Activated CD4-positive, CD25-positive, alpha-beta regulatory T cell treated with anti-CD3 and anti-CD28 coated beads, Interleukin-2, amount 50 U/mL, for 16 hours (primary cell): ENCODE results near the gene METTL23.
"Not testable (repeated sequence)": the region's sequence is repeated elsewhere in the genome, so short reads cannot be mapped to it uniquely, and the experiment has no call there.

Source experiments
- DNase-seq: peaks from one replicate; pipeline ENCODE4 v3.0.0-alpha.2; 2020; ENCODE audit warnings: low read depth, low spot score

The METTL23 gene

GRCh38 chr17:76734080-76734840 lies 7.6 kb downstream of the METTL23 start:
- DNase-seq = no peak

GRCh38 chr17:76735006-76735405 lies 8.4 kb downstream of the METTL23 start:
- DNase-seq = no peak

GRCh38 chr17:76735586-76736348 lies 9.1 kb downstream of the METTL23 start:
- no peak for DNase-seq

GRCh38 chr17:76736349-76737081 lies 9.9 kb downstream of the METTL23 start:
- DNase-seq = no peak

GRCh38 chr17:76737082-76737675 lies 10.5 kb downstream of the METTL23 start, which contains the start of gene SRSF2:
Gene SRSF2 (minus strand): TSS chr17:76737331. CDS start chr17:76737160, 171 bp downstream.
- peak; percentile 98 for DNase-seq

- DNase-seq = peak; percentile 81
Observed at GRCh38 chr17:76737676-76738467, 11.2 kb downstream of the METTL23 start, which contains the start of gene MFSD11. Gene MFSD11 (plus strand): TSS chr17:76738119. CDS start chr17:76738353, 234 bp downstream.

- DNase-seq = no peak
Observed at GRCh38 chr17:76738468-76738850, 11.8 kb downstream of the METTL23 start.

- DNase-seq = not testable (repeated sequence)
Observed at GRCh38 chr17:76739568-76740115, 13.0 kb downstream of the METTL23 start.

- no peak for DNase-seq
Observed at GRCh38 chr17:76740329-76741118, 13.9 kb downstream of the METTL23 start.

- DNase-seq = no peak
Observed at GRCh38 chr17:76742958-76743357, 16.3 kb downstream of the METTL23 start.

GRCh38 chr17:76744747-76745146 lies 18.1 kb downstream of the METTL23 start:
- DNase-seq = no peak

GRCh38 chr17:76745785-76746184 lies 19.1 kb downstream of the METTL23 start:
- DNase-seq = not testable (repeated sequence)

GRCh38 chr17:76747716-76748363 lies 21.2 kb downstream of the METTL23 start:
- no peak for DNase-seq

GRCh38 chr17:76748657-76749056 lies 22.0 kb downstream of the METTL23 start:
- no peak for DNase-seq

GRCh38 chr17:76751416-76751993 lies 24.9 kb downstream of the METTL23 start:
- no peak for DNase-seq

- no peak for DNase-seq
Observed at GRCh38 chr17:76752006-76752405, 25.4 kb downstream of the METTL23 start.

- no peak for DNase-seq
Observed at GRCh38 chr17:76753061-76753961, 26.7 kb downstream of the METTL23 start.

- DNase-seq = no peak
Observed at GRCh38 chr17:76755285-76755684, 28.6 kb downstream of the METTL23 start.
